GM23338 (cell line): Measurements from ENCODE around the gene ARHGEF38. TPM values are rescaled to one million over a fixed set of nuclear protein-coding genes. Genes with fewer than 3 reads are reported as not detected.
"Not testable (repeated sequence)": the region's sequence is repeated elsewhere in the genome, so short reads cannot be mapped to it uniquely, and the experiment has no call there.

Experiments
- ATAC-seq: fragments of 200-7000 bp; cut with Tn5 transposase; 3 replicates; pipeline ENCODE4 v1.9.1; 2020
- DNase-seq: peaks from one replicate; pipeline ENCODE4 v3.0.0-alpha.2; 2015; ENCODE audit warnings: low spot score
- H2AFZ ChIP-seq: fragments of 200-600 bp; sonication (generic); 2 replicates; pipeline ENCODE4 v1.8.0; 2016; ENCODE audit warnings: antibody characterized with exemption, mild to moderate bottlenecking, moderate library complexity
- H3F3A ChIP-seq: fragments of 200-600 bp; sonication (generic); replicated peaks from 2 replicates; pipeline ENCODE4 v1.8.0; 2017; ENCODE audit warnings: antibody characterized with exemption, mixed run types, low read depth
- H3K27ac ChIP-seq: fragments of 200-600 bp; sonication (generic); 2 replicates; pipeline ENCODE4 v1.6.1; 2016; ENCODE audit warnings: low read depth
- H3K27me3 ChIP-seq: fragments of 200-600 bp; sonication (generic); 2 replicates; pipeline ENCODE4 v1.8.0; 2016; ENCODE audit warnings: mild to moderate bottlenecking, mixed run types, moderate library complexity; ENCODE audit not compliant: insufficient read depth
- H3K36me3 ChIP-seq: fragments of 200-600 bp; sonication (generic); 2 replicates; pipeline ENCODE4 v1.8.0; 2016; ENCODE audit warnings: mild to moderate bottlenecking; ENCODE audit not compliant: insufficient read depth
- H3K4me1 ChIP-seq: fragments of 200-600 bp; sonication (generic); 2 replicates; pipeline ENCODE4 v1.8.0; 2016; ENCODE audit warnings: mild to moderate bottlenecking, moderate library complexity; ENCODE audit not compliant: insufficient read depth
- H3K4me2 ChIP-seq: fragments of 200-600 bp; sonication (generic); 2 replicates; pipeline ENCODE4 v1.7.1; 2017; ENCODE audit warnings: mixed run types
- H3K4me3 ChIP-seq: fragments of 200-600 bp; sonication (generic); 2 replicates; pipeline ENCODE4 v1.6.1; 2016; ENCODE audit warnings: mixed run types
- H3K79me2 ChIP-seq: fragments of 200-600 bp; sonication (generic); replicated peaks from 2 replicates; pipeline ENCODE4 v1.8.0; 2017; ENCODE audit warnings: mild to moderate bottlenecking; ENCODE audit not compliant: insufficient read depth
- H3K9me2 ChIP-seq: fragments of 200-600 bp; sonication (generic); 2 replicates; pipeline ENCODE4 v1.8.0; 2017; ENCODE audit not compliant: insufficient read depth
- H4K20me1 ChIP-seq: fragments of 200-600 bp; sonication (generic); replicated peaks from 2 replicates; pipeline ENCODE4 v1.8.0; 2017; ENCODE audit warnings: mild to moderate bottlenecking; ENCODE audit not compliant: insufficient read depth
- H3K27ac Mint-ChIP-seq: 2 replicates; pipeline ENCODE4 v1.8.0; 2020; ENCODE audit warnings: inconsistent platforms, mild to moderate bottlenecking, moderate library complexity, mixed read lengths
- H3K27me3 Mint-ChIP-seq: 3 replicates; pipeline ENCODE4 v1.8.0; 2022; ENCODE audit warnings: low read depth, mild to moderate bottlenecking, moderate library complexity, mixed read lengths, inconsistent platforms; ENCODE audit not compliant: insufficient read depth, poor library complexity
- H3K36me3 Mint-ChIP-seq: 3 replicates; pipeline ENCODE4 v1.8.0; 2021; ENCODE audit warnings: low read depth, mild to moderate bottlenecking, inconsistent platforms, moderate library complexity, mixed read lengths
- H3K4me1 Mint-ChIP-seq: 3 replicates; pipeline ENCODE4 v1.8.0; 2020; ENCODE audit warnings: mild to moderate bottlenecking, inconsistent platforms, mixed read lengths
- H3K4me3 Mint-ChIP-seq: 3 replicates; pipeline ENCODE4 v1.8.0; 2021; ENCODE audit warnings: moderate library complexity, mild to moderate bottlenecking, inconsistent platforms, mixed read lengths
- H3K9me3 Mint-ChIP-seq: 3 replicates; pipeline ENCODE4 v1.8.0; 2020; ENCODE audit warnings: moderate library complexity, mild to moderate bottlenecking, inconsistent platforms, mixed read lengths
- polyA plus RNA-seq: library from polyadenylated mRNA; unstranded; fragments of >200 nt; fragmentation: Nextera tagmentation; extraction: Ambion mirVana; gene quantifications from 2 replicates; pipeline ENCODE4 v1.2.1, GENCODE V29; 2016
- small RNA-seq: library from RNA; depleted of rRNA; stranded (forward); fragments of <200 nt; gene quantifications from one replicate; pipeline ENCODE3, GENCODE V24; 2014; ENCODE audit warnings: low replicate concordance
- total RNA-seq: library from RNA; depleted of rRNA; stranded (reverse); fragments of >200 nt; shearing (Covaris generic); gene quantifications from 2 replicates; pipeline ENCODE4 v1.2.3, GENCODE V29; 2014; rRNA removed

ARHGEF38 gene
- total and polyA plus RNA-seq, 2 experiments from 2014 or later = 0.58 TPM; not detected in 1

- H3K27ac ChIP-seq, H3K4me3 Mint-ChIP-seq, H3K79me2 ChIP-seq, H4K20me1 ChIP-seq, H3K27me3 Mint-ChIP-seq, H3K4me1 ChIP-seq, H3K4me2 ChIP-seq, ATAC-seq, H3K27ac Mint-ChIP-seq, H3F3A ChIP-seq, H3K4me3 ChIP-seq, H3K9me2 ChIP-seq, H2AFZ ChIP-seq, H3K27me3 ChIP-seq, H3K4me1 Mint-ChIP-seq, DNase-seq: not testable (repeated sequence)
- Mint-ChIP-seq H3K9me3 (peaks cover 50% of the 10 kb centered on the region), H3K36me3 (peaks cover 91% of the 10 kb centered on the region)
- peaks cover 16% of the 10 kb centered on the region; the same call in 1 of the 2 replicates for H3K36me3 ChIP-seq
These were observed 177.5 kb downstream of the ARHGEF38 start for GRCh38 chr4:105729895-105730294.

Small RNA genes within 50 kb of the gene (small RNA-seq; reads per million reads assigned to genes)
- gene ATP5F1EP1 = not detected

Other genes with a start within 250 kb of the ARHGEF38 start
- 50.3 and 58.4 TPM in 2 replicates for gene PPA2, start 78.6 kb upstream of the ARHGEF38 start, total RNA-seq
- gene PPA2, start 78.6 kb upstream of the ARHGEF38 start, polyA plus RNA-seq = 63.7 and 73.1 TPM in 2 replicates
- 9.4 and 12.6 TPM in 2 replicates for gene INTS12, start 156.1 kb downstream of the ARHGEF38 start, total RNA-seq
- gene INTS12, start 156.1 kb downstream of the ARHGEF38 start, polyA plus RNA-seq = 12.3 and 15.3 TPM in 2 replicates
- gene GSTCD, start 156.2 kb downstream of the ARHGEF38 start, total RNA-seq = 34.3 and 39.1 TPM in 2 replicates
- 7.9 and 11.3 TPM in 2 replicates for gene GSTCD, start 156.2 kb downstream of the ARHGEF38 start, polyA plus RNA-seq